Limb (tissue), 2 donors: ENCODE measurements around the gene FAM124A.

Experiments
- DNase-seq, 2 donors: peaks; one replicate each; pipeline ENCODE4 v3.0.0-alpha.2; 2016; ENCODE audit errors: extremely low spot score in 2 of 2

Gene FAM124A

DNA sequence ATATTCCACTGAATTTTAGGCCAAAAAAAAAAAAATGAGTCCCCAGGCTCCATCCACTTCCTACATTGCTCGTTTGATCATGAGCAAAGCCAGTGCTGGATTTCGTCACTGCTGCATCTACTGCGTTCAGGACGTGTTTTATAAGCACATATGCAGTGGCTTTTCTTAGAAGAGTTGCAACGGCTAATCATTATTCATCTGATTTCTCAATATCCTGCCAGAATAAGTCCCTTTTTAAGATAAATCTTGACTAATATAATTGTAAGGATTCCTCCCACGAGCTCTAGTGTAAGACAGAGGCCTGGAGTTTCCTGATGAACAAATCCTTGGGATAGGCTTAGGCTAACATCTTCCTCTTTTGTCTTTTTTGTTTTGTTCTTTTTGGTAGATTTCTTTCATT is 19.5 kb downstream of the FAM124A start:
- no peak for DNase-seq

DNA sequence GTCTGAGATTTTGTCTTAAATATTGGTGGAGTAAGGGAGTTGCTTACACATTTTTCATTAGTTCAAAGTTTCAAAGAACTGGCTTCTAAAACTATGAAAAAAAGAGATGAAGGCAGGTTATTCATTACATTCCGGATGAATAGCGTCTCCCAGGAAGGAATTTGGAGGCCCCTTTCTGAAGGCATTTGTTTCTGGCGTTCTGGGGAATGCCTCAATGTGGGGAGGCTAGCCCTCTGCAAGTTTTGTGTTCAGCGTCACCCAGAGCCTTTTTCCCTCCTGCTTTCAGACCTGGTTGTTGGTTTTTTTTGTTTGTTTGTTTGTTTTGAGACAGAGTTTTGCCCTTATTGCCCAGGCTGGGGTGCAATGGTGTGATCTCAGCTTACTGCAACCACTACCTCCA is 21.0 kb downstream of the FAM124A start:
- no peak for DNase-seq

DNA sequence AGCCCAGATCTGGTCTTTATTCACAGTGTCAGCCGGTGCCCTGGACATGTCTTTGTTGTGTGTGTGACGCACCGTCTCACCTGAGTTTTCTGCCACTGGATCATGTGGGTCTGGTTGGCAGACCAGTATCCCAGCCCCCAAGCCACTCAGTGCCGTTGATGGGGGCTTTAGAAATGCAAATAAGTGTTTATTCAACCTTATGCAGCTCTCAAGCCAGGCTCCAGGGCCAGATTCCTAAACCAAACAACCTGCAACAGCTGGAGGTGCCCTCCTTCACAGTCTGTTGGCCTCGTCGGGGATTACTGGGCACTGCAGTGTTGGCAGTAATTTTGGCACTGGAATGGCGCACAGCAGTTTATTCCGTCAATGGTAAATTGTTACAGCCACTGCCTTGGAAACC is 21.6 kb downstream of the FAM124A start:
- DNase-seq = no peak

DNA sequence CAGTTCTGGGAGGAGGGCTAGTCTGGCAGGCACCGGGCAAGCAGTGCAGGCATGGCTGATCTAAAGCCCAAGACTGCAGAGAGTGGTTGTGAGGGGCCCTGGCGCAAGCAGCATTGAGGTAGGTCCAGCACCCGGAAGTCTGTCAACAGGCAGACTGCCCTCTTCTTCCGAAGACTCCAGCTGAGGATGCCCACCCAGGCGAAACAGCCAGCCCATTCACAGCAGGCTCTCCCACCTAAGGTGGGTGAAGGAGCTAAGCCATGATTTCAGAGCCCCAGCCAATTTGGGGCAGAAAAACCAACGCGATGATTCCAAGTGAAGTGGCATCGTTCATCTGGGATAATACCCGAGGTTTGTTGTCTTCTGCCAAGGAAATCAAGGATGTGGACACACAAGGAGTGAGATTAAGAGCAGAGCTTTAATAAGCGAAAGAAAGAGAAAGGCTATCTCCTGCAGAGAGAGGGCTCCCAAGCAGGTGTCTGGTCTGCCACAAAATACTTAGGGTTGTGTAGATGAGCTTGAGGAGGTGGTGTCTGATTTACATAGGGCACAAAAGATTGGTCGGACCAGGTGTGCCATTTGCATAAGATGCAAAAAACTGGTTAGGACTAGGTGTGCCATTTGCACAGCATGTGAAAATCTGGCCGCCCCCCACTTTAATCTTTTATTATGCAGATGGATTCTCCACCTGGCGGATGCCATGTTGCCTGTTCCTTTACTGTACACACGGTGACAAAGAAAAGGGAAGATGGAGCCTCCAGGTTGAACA is 22.6 kb downstream of the FAM124A start:
- DNase-seq = no peak

DNA sequence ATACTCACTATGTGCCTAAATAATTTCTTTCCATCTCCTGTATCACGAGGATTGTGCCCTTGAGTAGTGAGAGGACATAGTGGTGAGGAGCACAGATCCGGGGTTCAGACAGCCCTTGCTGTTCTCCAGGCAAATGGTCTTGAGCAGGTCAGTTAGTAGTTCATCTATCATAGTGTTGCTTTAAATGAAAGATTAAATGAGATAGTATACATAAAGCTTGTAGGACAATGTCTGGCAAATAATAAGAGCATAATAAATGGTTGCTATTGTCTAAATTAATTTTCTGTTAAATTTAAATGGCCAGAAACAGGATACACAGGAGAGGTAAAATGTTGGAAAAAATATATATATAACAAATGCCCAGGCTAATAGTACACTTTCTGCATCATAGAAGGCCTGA is 23.4 kb downstream of the FAM124A start:
- no peak for DNase-seq

DNA sequence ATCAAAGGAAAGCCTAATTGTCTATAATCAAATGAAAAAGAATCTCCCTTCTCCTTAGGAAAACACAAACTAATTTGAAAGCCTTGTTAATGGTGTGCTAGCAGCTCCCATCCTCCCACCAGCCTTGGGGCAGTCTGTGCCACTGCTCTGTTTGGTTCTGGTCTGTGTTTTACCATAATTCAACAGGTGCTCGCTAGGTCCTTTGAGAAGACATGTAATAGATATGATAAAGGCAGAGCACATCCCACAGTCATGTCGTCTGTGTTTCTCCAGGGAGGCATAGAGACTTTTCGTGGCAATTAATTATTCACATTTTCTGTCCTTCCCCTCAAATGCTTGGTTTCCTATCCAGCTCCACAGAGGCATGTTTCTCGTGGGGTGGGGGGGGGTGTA is 23.8 kb downstream of the FAM124A start:
- no peak for DNase-seq

DNA sequence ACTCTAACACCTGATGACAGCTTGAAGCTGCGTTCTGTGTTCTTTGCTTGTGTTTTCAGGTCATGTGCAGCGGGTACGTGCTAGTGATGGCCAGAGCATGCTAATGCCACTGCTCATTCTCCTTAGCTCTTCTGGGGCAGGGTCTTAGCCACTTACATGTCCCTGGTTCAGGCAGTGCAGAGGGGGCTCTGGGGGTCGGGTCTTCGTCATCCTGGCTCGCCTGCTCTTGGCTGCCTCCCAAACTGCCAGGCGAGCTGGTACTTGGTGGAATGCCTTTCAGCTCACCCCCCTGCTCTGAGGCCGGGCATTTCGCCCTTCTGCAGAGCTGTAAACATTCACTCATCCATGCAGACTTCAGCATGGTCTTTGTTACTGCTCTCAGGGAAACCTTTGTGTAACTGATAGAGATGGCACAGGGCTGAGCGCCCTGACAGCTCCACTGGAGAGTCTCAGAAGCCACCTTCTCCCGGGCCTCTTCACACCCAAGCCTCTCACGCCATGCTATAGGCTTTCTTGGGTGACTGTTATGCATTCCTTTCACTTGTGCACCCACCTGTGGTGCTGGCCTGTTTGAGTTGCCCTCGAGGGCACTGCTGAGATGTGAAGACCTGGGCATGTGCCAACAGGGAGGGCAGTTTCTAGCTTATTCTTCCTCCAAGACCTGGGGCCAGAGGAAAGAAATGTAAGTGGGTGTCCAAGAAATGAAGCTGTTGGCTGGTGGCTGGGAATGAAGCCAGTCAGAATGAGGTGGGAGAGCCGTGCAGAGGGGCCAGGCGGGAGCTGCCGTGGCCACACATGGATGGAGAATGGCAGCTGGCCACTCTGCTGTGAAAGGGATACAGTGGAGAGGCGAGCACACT is 24.4 kb downstream of the FAM124A start:
- DNase-seq = peak in 1 of 2 donors; percentile 69

DNA sequence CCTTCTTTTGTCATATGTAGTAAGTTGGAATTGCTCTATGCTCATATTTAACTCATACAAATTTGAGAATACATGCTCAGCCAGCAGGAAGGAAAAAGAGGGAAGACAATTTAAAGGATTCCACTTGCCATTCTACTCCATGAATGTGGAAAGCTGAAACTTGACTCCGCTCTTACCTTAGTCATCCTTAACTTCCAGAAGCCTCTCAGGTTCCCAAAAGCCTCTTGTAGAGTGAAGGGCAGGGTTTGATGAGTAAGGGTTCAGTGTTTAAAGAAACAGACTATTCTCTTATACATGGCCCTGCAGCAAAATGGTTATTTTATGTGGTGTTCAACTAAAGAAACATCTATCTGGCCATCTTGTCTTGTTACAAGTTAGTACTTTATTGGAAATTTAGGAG is 27.1 kb downstream of the FAM124A start:
- DNase-seq = no peak

DNA sequence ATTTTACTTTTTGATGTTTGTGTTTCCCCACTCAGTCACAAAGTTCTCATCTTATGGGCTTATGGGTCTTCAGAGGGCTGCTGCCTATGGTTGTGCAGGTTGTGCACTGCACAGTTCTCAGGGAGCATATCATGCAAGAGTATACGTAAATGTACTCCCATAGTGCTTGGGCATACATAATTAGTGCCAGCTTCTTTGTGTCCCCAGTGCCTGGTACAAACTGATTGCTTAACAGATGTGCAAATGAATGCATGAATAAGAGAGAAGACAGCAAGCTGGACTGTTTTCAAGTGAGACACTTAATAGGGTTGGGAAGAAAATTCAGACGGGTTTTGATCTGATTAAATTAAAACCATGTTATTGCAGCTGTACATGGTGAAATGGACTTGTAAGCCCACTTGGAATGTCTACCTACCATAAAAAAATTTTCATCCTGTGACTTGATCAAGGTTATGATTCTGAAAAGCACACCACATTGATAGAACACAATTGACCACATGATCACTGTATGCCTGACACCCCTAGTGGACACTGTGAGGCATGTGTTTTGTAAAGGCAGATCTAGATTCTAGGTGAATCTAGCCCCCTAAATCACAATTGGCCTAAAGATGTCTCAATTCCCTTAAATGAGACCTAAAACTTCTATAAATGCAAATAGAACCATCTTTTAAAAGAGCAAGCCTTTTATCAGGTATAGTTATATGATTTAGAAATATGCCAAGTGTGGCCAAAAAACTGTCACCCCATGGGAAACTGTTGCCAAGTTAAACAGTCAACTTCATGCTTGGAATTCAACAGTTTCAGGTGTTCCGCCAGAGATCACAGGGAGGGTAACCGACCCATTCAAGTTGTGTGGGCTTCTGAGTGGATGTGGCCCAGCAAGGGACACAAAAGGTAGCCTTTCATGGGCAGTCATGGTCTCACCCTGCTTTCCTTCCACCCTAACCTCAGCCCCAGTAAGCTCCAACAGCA is 27.9 kb downstream of the FAM124A start:
- DNase-seq = no peak

DNA sequence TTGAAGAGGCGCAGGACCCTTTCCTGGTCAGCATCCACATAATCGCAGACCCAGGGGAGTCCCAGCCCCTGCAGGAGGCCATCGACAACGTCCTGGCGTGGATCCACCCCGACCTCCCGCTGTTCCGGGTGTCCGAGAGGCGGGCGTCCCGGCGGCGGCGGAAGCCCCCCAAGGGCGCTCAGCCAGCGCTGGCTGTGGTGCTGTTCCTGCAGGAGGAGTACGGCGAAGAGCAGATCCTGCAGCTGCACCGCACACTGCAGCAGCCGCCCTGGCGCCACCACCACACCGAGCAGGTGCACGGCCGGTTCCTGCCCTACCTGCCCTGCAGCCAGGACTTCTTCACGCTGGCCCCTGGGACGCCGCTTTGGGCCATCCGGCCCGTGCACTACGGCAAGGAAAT is 29.3 kb downstream of the FAM124A start:
- no peak for DNase-seq

DNA sequence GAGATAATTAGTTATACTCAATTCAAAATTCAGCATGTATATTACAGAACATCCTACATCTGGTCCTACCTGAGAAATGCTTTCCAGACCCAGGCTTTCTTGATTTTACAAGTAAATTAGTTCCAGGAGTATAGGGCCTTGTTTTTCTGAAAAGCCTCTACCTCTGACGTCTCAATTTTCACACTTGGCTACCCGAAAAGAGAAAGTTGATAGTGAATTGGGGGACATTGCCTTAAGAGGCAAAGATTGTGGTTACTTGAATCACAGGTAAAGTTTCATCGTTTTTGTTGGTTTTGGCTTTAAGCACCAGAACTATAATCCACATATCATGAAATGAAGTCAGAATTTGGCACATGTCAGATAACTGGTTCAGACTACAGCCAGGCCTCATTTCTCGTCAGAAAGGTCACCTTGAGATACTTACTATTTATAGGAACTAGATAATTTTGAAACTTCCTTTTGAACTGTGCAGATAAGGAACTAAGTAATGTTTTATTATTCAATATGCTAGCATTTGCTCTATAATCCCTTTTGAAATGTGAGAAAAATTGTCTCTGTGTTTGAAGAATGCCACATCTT is 30.8 kb downstream of the FAM124A start:
- DNase-seq = no peak

DNA sequence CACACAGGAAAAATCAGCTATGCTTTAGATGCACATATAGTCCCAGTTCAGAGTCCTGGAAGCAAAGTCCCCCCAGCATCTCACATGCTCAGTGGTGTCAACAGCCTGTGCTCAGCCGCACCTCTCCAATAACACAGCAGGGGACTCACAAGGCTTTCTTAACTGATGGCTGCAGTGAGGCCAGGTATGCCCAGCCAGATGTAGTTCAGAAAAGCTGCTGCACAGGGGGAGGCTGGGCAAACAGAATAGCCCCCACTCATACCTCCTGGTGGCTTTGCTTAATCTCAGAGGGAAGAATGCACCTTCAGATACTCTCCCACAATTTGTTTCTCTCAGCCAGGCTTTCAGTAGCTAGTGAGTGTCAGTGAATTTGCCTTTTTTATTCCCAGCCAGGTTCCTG is 33.4 kb downstream of the FAM124A start:
- no peak for DNase-seq

DNA sequence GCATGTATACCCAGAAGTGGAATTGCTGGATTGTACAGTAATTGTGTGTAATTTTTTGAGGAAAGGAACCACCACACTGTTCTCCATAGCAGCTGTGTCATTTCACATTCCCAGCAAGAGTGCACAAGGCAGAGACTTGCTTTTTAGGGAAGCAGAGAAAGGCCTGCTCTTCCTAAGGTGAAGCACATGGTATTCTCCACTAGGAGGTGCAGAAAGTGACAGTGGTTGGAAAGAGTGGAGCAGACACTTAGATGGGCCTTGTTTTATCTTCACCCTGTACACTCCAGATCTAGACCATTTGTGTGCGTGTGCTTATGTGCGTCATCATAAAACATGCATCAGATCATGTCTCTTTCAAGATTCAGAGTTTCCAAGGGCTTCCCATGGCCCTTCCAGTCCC is 35.0 kb downstream of the FAM124A start:
- DNase-seq = no peak

DNA sequence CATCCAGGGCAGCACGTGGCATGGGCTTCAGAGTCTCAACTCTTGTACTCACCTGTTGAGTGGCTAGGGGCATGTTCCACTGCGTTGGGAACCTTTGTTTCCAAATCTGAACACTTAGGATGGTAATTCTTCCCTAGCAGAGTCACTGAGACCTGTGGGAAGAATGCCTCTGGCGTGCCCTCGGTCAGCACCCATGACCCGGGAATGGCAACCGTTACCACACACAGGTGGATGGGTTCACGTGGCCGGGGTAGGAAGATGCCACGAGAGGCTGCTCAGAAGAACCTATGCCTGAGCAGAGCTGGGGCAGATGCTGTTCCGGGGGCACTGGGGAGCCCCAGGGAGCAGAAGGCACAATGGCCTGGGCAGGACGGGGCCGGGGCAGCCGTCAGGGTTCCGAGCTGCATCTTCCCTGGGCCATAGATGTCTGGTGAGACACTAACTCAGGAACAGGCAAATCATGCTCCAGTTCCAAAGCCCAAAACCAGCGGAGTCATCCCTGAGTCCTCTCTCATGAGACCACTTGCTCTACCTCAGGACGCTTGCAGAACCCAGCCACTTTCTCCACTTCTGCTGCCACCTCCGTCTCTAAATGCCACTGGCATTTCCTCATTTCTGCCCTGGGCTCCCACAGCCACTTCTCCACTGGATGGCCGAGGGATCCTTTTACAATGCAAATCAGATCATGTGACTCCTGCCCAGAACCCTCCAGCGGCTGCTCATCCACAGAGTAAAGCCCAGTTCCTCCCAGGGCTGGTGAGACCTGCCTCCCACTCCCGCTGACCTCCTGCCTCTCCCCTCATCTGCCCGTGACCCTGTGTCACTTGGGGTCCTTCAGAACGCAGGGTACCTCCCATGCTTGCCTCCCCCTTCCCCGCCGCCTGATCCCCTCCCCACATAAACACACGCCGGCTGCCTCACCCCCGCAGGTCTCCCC is 36.7 kb downstream of the FAM124A start:
- DNase-seq = no peak

DNA sequence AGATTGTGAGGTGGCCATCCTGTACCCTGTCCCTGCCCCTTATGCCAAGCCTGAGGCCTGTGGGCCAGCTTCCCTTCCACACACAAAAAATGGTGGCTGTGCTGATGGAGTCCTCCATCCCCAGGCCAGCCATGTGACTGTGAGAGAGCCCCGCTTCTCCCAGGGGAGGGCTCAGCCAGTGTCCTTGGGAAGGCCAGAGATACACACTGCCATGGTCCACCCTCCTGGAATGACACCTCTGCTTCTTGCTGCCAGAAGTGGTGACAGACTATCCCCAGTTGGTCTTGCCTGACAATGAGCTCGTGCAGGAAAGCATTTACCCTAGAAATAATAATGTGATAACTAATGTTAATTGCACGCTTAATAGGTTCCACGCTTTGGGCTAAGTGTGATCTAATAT is 38.0 kb downstream of the FAM124A start:
- no peak for DNase-seq

DNA sequence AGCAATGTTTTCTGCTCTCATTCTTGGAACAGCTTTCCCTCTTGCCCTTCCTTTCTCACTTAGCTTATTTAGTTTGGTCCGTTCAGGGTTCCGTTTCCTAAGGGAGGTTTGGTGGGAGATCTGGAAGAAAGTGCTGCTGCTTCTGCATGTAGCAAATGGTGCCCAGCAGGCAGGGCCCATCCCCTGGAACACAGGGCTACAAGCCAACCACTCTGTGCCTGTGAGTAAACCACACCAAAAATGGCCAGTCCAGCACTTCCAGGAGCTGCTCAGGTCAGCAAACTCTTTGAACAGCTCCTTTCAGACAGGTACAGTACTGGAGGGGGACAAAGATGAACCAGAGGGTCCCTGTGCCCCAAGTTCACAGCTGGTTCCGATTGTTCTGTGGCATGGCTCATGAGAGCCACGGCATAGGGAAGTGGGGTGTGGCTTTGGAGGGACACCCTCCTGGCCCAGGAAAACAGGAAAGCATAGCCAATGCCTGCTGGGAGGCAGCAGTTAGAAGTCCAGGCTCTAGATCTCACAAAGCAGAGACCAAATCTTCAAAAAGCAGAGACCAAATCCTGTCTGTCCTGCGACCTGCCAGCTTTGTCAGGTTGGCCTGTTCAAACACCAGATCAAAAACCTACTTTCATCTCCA is 39.5 kb downstream of the FAM124A start:
- no peak for DNase-seq

DNA sequence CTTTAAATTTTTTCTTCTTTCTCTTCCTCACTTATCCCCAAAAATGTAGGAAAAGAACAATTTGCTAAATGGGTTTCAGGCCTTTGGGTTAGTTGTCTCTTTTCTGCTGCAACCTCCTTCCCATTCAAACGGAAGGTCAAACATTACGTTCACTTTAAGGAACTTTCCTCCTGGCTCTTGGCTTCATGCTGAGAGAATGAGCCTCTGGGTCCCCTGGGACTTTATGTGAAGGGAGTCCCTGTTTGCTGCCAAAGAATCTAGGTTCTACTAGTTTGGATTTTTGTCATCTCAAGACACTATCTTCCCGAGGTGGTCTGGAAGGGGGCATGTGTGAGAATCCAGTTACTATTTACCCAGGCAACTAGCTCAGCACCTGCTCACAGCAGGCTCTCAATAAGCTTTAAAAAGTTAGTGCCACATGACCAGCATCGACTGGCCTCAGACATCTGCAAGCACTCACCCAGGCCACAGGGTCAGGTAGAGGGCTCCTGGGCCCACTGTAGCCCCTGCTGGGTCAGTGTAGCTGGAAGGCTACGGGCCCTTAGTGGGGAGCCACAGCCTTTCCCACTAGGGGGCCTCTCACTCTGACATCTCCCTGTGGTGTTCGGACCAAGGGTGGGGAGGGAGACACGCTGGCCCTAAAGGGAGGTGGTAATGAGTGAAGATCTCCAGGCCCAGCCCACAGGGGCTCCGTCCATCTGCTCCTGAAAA is 40.5 kb downstream of the FAM124A start:
- DNase-seq = no peak

DNA sequence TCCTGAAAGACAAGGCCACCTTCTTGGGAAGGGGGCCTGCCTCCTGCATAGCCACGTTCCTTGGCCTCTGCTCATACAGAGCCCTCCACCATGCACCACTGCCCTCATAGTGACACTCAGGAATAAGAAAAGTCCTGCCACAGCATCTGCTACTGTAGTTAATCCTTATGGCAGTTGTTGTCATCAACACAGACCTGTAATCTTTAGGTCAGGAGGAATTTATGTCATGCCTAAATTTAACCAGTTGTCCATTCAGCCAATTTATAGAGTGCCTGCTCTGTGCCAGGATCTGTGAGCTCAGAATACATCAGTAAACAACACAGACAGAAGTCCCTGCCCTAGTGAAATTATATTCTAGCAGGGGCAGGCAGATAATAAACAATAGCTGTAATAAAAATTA is 44.4 kb downstream of the FAM124A start:
- DNase-seq = no peak

DNA sequence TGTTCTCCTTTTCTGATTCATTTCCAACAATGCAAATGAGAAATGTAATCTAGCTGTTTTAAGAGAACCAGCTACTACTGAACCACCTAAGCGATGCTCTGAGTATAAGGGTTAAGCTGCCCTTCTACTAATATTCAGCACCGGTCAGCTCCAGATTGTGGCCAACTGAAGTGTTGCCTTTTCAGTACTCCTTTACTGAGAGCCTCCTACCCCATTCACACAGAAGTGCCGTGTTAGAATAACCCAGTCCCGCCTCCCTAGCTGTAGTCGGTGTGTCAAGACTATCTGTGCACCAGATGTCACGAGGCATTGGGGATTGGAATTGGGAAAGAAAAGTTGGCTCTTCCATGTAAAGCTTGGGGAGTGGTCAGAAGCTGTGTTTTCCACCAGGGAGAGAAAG is 45.4 kb downstream of the FAM124A start:
- DNase-seq = no peak
